Transverse colon (tissue), 4 donors: Measurements from ENCODE around the gene SRSF12.

Source experiments
- EP300 ChIP-seq: sonication (generic); formaldehyde crosslinking; IDR thresholded peaks from one replicate; pipeline ENCODE4 v1.6.1; 2017; ENCODE audit warnings: antibody characterized with exemption, low read depth
- POLR2A ChIP-seq: fragments of 450-650 bp; IDR thresholded peaks from one replicate; pipeline ENCODE4 v1.6.1; 2016; ENCODE audit warnings: antibody characterized with exemption, mild to moderate bottlenecking, moderate library complexity
- POLR2AphosphoS5 ChIP-seq, 3 donors: sonication (generic); formaldehyde crosslinking; IDR thresholded peaks; one replicate each; pipeline ENCODE4 v1.6.1; 2016; ENCODE audit warnings: antibody characterized with exemption in 3 of 3
- TF ChIP-seq, protein P1 (sequence below), 5 experiments: fragments of 200-600 bp in 3 of 5; fragments of 450-650 bp in 2 of 5; sonication (generic) in 3 of 5; IDR thresholded peaks; 1 replicate in 2 of 5; 2 replicates in 3 of 5; pipeline ENCODE4 v1.5.1; 2016 to 2017; ENCODE audit warnings: antibody characterized with exemption in 5 of 5, inconsistent platforms in 3 of 5, mild to moderate bottlenecking in 2 of 5, moderate library complexity in 1 of 5

- TF ChIP-seq, protein P1, sequence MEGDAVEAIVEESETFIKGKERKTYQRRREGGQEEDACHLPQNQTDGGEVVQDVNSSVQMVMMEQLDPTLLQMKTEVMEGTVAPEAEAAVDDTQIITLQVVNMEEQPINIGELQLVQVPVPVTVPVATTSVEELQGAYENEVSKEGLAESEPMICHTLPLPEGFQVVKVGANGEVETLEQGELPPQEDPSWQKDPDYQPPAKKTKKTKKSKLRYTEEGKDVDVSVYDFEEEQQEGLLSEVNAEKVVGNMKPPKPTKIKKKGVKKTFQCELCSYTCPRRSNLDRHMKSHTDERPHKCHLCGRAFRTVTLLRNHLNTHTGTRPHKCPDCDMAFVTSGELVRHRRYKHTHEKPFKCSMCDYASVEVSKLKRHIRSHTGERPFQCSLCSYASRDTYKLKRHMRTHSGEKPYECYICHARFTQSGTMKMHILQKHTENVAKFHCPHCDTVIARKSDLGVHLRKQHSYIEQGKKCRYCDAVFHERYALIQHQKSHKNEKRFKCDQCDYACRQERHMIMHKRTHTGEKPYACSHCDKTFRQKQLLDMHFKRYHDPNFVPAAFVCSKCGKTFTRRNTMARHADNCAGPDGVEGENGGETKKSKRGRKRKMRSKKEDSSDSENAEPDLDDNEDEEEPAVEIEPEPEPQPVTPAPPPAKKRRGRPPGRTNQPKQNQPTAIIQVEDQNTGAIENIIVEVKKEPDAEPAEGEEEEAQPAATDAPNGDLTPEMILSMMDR (IDR thresholded peaks at IDR 0.05), result no peak
- TF ChIP-seq POLR2A, result no peak
- no peak for TF ChIP-seq POLR2AphosphoS5 (IDR thresholded peaks at IDR 0.05)
- TF ChIP-seq EP300, result peak; percentile 37
These were observed 43.6 kb upstream of the SRSF12 start for GRCh38 chr6:89161326-89162046.
